Tibial nerve (tissue), 4 donors: Measurements from ENCODE around the gene PSMA3. TPM values are rescaled to one million over a fixed set of nuclear protein-coding genes. Genes with fewer than 3 reads are reported as not detected.
A peak's percentile ranks its signal among the peaks of the same experiment; 100 is the strongest.

Experiments used
- DNase-seq, 2 donors: peaks; one replicate each; pipeline ENCODE4 v3.0.0-alpha.2; 2019; ENCODE audit warnings: low spot score in 2 of 2
- H3K27ac ChIP-seq, 4 donors: fragments of 200-600 bp; sonication (generic) in 3 of 4; one replicate each; pipeline ENCODE4 v1.5.1; 2017 to 2019; ENCODE audit warnings: mild to moderate bottlenecking in 1 of 4
- H3K27me3 ChIP-seq, 2 donors: fragments of 200-600 bp; sonication (generic) in 1 of 2; one replicate each; pipeline versions ENCODE4 v1.5.1 to v1.6.0; 2017 to 2019
- H3K36me3 ChIP-seq, 3 donors: fragments of 200-600 bp; sonication (generic); one replicate each; pipeline ENCODE4 v1.5.1; 2018 to 2019
- H3K4me1 ChIP-seq, 4 donors: fragments of 200-600 bp; sonication (generic) in 3 of 4; one replicate each; pipeline ENCODE4 v1.5.1; 2017 to 2019
- H3K4me3 ChIP-seq, 4 donors: fragments of 200-600 bp; sonication (generic) in 3 of 4; one replicate each; pipeline ENCODE4 v1.5.1; 2017 to 2019; ENCODE audit warnings: mild to moderate bottlenecking in 1 of 4, moderate library complexity in 1 of 4
- H3K9me3 ChIP-seq, 4 donors: fragments of 200-600 bp; sonication (generic) in 3 of 4; one replicate each; pipeline ENCODE4 v1.5.1; 2017 to 2019
- EP300 ChIP-seq, 2 donors: sonication (generic); formaldehyde crosslinking; IDR thresholded peaks; one replicate each; pipeline ENCODE4 v1.6.1; 2017; ENCODE audit warnings: antibody characterized with exemption in 2 of 2, mild to moderate bottlenecking in 1 of 2
- POLR2A ChIP-seq, 2 donors: fragments of 450-650 bp; IDR thresholded peaks; one replicate each; pipeline ENCODE4 v1.6.1; 2017; ENCODE audit warnings: antibody characterized with exemption in 2 of 2, mild to moderate bottlenecking in 2 of 2, moderate library complexity in 2 of 2
- WGBS, 2 donors: methylation state at CpG; one replicate each; pipeline ENCODE4 v1.1.5; 2018; 5-methylcytosine and 5-hydroxymethylcytosine counted together
- total RNA-seq, 4 donors: library from RNA; depleted of rRNA; stranded (reverse); fragments of >200 nt; gene quantifications; one replicate each; pipeline ENCODE4 v1.1.0, GENCODE V29; 2016
- TF ChIP-seq, protein P1 (sequence below), 5 experiments: fragments of 200-600 bp in 3 of 5; fragments of 450-650 bp in 2 of 5; sonication (generic) in 3 of 5; IDR thresholded peaks; one replicate each; pipeline ENCODE4 v1.5.1; 2016 to 2019; ENCODE audit warnings: antibody characterized with exemption in 5 of 5, mild to moderate bottlenecking in 3 of 5, moderate library complexity in 2 of 5

The PSMA3 gene
- total RNA-seq, 4 donors from 2014 or later: 82.8 to 99.0 (median 87.0) TPM

DNA sequence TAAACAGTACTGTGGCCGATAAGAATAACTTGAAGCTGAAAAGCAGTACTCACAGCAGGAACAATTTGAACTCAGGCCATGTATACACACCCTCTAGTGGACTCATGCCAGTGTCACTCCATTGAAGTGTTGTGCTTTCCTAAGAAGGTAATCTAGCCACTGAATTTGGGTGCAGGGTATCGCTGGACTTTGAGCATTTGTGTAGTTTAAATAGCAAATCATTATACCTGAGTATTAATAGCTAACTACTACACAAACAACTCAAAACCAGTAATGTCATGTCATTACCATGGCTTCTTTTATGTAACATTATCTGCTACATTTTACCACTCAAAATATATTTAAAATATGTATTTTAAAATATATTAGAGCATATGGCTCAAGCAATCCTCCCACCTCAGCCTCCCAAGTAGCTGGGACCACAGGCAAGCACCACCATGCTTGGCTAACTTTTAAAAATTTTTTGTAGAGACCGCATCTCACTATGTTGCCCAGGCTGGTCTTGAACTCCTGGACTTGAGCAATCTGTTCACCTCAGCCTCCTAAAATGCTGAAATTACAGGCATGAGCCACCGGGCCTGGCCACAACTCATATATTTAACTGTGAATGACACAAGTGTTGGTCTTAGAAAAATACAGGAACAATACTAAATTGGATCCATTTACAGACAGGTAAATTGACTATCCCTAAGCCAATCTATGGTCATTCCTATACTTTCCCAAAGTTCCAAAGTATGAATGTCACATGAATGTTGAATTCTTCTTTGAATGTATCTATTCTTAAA lies 28.1 kb downstream of the PSMA3 start:
- DNase-seq: no peak
- WGBS, 2 donors: 68 to 75% methylated on average over 4 of the region's 4 CpGs
- no peak overlapping the region for H3K4me3 ChIP-seq
- peaks cover 0 to 25% (median 6%) of the 10 kb centered on the region in 4 donors for H3K4me1 ChIP-seq
- peak overlapping the region in 1 of 4 donors; percentile 20 for H3K27ac ChIP-seq
- TF ChIP-seq EP300 (IDR thresholded peaks at IDR 0.05): no peak
- TF ChIP-seq, protein P1, sequence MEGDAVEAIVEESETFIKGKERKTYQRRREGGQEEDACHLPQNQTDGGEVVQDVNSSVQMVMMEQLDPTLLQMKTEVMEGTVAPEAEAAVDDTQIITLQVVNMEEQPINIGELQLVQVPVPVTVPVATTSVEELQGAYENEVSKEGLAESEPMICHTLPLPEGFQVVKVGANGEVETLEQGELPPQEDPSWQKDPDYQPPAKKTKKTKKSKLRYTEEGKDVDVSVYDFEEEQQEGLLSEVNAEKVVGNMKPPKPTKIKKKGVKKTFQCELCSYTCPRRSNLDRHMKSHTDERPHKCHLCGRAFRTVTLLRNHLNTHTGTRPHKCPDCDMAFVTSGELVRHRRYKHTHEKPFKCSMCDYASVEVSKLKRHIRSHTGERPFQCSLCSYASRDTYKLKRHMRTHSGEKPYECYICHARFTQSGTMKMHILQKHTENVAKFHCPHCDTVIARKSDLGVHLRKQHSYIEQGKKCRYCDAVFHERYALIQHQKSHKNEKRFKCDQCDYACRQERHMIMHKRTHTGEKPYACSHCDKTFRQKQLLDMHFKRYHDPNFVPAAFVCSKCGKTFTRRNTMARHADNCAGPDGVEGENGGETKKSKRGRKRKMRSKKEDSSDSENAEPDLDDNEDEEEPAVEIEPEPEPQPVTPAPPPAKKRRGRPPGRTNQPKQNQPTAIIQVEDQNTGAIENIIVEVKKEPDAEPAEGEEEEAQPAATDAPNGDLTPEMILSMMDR (IDR thresholded peaks at IDR 0.05): peak in 1 of 5 experiments; percentile 6
- H3K36me3 ChIP-seq: peaks cover 3 to 63% (median 3%) of the 10 kb centered on the region in 3 donors
- no peaks in the 10 kb centered on the region for H3K27me3 ChIP-seq
- no peaks in the 10 kb centered on the region for H3K9me3 ChIP-seq

DNA sequence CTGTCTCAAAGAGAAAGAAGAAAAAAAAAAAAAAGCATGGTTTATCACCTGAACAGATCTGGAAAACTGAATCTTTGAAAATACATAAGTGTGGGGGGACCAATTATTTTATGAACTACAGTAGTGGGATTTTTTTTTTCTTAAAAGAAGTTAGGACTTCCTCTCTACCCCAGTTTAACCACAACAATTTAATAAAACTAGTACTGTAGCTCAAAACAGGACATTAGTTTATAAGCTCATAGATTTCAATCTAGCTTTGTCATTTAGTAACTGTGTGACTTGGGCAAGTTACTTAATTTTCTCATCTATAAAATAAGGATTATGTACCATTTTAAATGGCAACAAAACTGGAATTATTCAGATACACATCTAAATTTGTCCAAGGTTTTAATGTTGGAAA lies 30.2 kb downstream of the PSMA3 start:
- Histone ChIP-seq H3K9me3 (no peaks in the 10 kb centered on the region), H3K27ac (no peak overlapping the region), H3K4me3 (no peak overlapping the region), H3K36me3 (peaks cover 0 to 59% (median 3%) of the 10 kb centered on the region in 3 donors), H3K4me1 (peaks cover 0 to 26% (median 6%) of the 10 kb centered on the region in 4 donors), H3K27me3 (no peaks in the 10 kb centered on the region)
- no peak for DNase-seq
- no peak for TF ChIP-seq EP300 (IDR thresholded peaks at IDR 0.05)
- TF ChIP-seq POLR2A (IDR thresholded peaks at IDR 0.05): no peak
- TF ChIP-seq, protein P1 (IDR thresholded peaks at IDR 0.05): no peak

DNA sequence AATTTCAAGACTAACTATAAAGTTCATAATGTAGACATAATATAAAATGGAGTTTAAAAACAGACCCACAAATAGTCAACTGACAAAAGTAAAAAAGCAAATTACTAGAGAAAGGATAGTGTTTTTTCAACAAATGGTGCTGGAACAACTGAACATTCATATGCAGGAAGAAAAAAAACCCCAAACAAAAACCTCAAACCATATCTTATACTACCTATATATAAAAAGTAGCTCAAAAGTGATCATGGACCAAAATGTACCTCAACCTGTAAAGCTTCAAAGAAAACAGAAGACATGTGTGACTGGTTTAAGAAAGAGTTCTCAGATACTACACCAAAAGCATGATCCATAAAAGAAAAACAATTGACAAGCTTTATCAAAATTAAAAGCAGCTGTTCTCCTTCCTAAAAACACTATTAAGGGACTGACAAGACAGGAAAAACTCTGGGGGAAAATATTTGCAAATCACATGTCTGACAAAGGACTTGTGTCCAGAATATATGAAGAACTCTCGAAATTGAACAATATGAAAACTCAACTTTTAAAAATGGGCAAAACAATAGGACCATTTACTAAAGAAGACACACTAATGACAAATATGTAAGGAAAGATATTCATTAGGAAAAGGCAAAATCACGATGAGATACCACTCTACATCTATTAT lies 31.0 kb downstream of the PSMA3 start:
- peak overlapping the region in 1 of 4 donors; percentile 0 for H3K27ac ChIP-seq
- H3K4me3 ChIP-seq: no peak overlapping the region
- WGBS, 2 donors: 36 to 44% methylated on average over 2 of the region's 2 CpGs
- no peaks in the 10 kb centered on the region for H3K9me3 ChIP-seq
- peaks cover 2 to 34% (median 8%) of the 10 kb centered on the region in 4 donors for H3K4me1 ChIP-seq
- no peaks in the 10 kb centered on the region for H3K27me3 ChIP-seq
- TF ChIP-seq, protein P1 (IDR thresholded peaks at IDR 0.05): no peak
- TF ChIP-seq EP300 (IDR thresholded peaks at IDR 0.05): no peak
- TF ChIP-seq POLR2A (IDR thresholded peaks at IDR 0.05): no peak
- DNase-seq: no peak
- H3K36me3 ChIP-seq: peaks cover 0 to 55% (median 3%) of the 10 kb centered on the region in 3 donors

DNA sequence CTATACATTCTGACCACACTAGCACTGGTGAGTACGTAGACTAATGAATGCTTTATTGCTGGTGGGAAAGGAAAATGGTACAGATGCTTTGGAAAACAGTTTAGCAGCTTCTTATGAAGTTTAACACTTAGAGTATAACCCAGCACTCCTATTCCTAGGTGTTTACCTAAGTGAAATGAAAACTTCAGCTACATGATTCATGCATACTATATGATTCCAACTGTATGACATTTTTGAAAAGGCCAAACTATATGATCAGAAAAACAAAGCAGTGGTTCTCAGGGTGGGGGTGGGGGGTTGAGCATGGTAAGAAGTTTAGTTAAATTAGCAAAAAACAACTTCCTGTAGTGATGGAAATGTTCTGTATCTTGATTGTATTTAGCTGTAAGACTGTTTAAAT lies 31.6 kb downstream of the PSMA3 start:
- TF ChIP-seq, protein P1 (IDR thresholded peaks at IDR 0.05): no peak
- Histone ChIP-seq H3K27ac (peak overlapping the region in 1 of 4 donors; percentile 0), H3K27me3 (no peaks in the 10 kb centered on the region), H3K4me1 (peaks cover 4 to 39% (median 12%) of the 10 kb centered on the region in 4 donors), H3K9me3 (no peaks in the 10 kb centered on the region), H3K4me3 (no peak overlapping the region), H3K36me3 (peaks cover 0 to 52% (median 3%) of the 10 kb centered on the region in 3 donors)
- 43 to 57% methylated on average over 1 of the region's 1 CpG for WGBS, 2 donors
- DNase-seq: no peak

DNA sequence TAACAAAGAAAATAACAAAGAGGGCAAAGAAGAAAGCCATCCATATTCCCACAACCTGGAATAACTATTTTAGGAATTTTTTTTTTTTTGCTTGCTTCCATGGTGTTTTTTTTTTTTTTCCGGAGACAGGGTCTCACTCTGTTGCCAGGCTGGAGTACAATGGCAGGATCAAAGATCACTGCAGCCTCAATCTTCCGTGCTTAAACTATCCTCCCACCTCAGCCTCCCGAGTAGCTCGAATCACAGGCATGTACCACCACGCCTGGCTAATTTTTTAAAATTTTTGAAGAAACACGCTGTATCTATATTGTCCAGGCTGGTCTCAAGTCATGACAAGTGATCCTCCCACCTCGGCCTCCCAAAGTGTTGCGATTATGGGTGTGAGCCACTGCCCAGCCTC lies 33.5 kb downstream of the PSMA3 start:
- Histone ChIP-seq H3K27ac (no peak overlapping the region), H3K4me3 (no peak overlapping the region), H3K9me3 (no peaks in the 10 kb centered on the region), H3K36me3 (peaks cover 0 to 36% (median 0%) of the 10 kb centered on the region in 3 donors), H3K4me1 (peaks cover 0 to 47% (median 26%) of the 10 kb centered on the region in 4 donors), H3K27me3 (no peaks in the 10 kb centered on the region)
- 93% methylated on average over 8 of the region's 8 CpGs for WGBS, 2 donors
- DNase-seq: no peak
- TF ChIP-seq EP300 (IDR thresholded peaks at IDR 0.05) (no peak), POLR2A (IDR thresholded peaks at IDR 0.05) (no peak)
- TF ChIP-seq, protein P1 (IDR thresholded peaks at IDR 0.05): no peak
